ENCODE data around the gene CYP4F3. TPM values are rescaled to one million over a fixed set of nuclear protein-coding genes. Genes with fewer than 3 reads are reported as not detected.
"Not testable (repeated sequence)": the region's sequence is repeated elsewhere in the genome, so short reads cannot be mapped to it uniquely, and the experiment has no call there.

Gene CYP4F3
- total RNA-seq = 0.09 TPM in 1 of 2 replicates, not detected in the other

- H3K4me1 Mint-ChIP-seq = peaks cover 2% of the 10 kb centered on the region
- H3K4me3 Mint-ChIP-seq = no peak within 1 kb of the TSS
- H3K9me3 Mint-ChIP-seq = peaks cover 4% of the 10 kb centered on the region
These were observed at the start of gene CYP4F3 for GRCh38 chr19:15640294-15640903. CYP4F3 (plus strand) TSS chr19:15640897; CDS start chr19:15641416, 519 bp downstream.

DNA sequence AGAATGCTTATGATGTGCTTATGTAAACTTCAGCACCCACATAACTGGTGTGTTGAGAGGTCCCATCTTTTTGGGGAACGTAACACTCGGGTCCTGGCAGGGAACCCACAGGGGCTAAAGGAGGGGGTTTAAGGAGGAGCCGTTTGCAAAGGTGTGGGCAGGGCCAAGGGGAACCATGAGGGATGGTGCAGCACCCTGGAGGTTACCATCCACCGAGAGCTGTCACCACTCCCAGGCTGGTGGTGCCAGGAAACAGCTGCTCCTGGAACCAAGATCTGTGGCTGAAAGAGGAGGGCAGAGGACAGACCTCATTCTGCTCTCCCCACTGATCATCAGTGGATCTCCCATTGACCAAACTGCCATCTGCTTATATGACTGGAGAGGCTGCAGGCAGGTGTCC lies 48.9 kb upstream of the CYP4F3 start:
- DNase-seq = no peak
- peaks cover 7% of the 10 kb centered on the region for H3K9me3 Mint-ChIP-seq
- no peaks in the 10 kb centered on the region for H3K4me1 Mint-ChIP-seq
- intact Hi-C loops (cut with micrococcal nuclease) = no loop called here
- H3K36me3 Mint-ChIP-seq (ENCODE audit: low read depth) = no peaks in the 10 kb centered on the region
- H3K27me3 Mint-ChIP-seq = peaks cover 8% of the 10 kb centered on the region
- H3K27ac Mint-ChIP-seq = no peak overlapping the region
- no peak overlapping the region for H3K4me3 Mint-ChIP-seq

More at GRCh38 chr19:15640294-15640903, at the start of gene CYP4F3:
- Mint-ChIP-seq H3K27me3 (peaks cover under 1% of the 10 kb centered on the region), H3K36me3 (ENCODE audit: low read depth) (no peaks in the 10 kb centered on the region), H3K27ac (no peak within 1 kb of the TSS)
- DNase-seq = no peak
- intact Hi-C loops (cut with micrococcal nuclease) = no loop called here

DNA sequence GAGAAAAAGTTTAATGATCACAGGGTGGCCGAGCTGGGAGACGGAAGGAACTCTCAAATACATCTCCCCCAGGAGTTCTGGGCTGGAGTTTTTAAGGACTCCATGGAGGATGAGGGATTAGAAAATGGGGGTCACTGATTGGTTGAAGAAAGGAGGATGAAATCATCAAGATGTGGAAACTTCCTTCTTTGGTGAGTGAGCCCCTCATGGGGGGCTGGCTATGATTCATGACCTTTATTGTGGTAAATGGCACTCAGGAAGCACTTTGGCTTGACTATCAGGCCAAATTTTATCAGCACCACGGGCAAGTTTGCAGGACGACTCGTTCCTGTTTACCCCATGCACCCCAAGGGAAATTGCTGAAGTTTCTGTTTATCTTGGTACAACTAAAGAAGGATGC lies 48.2 kb upstream of the CYP4F3 start:
- H3K27ac Mint-ChIP-seq; DNase-seq; H3K4me3 Mint-ChIP-seq; intact Hi-C loops (cut with micrococcal nuclease); H3K9me3 Mint-ChIP-seq; H3K36me3 Mint-ChIP-seq (ENCODE audit: low read depth); H3K27me3 Mint-ChIP-seq; H3K4me1 Mint-ChIP-seq: not testable (repeated sequence)

GRCh38 chr19:15593766-15594165 lies 46.9 kb upstream of the CYP4F3 start:
- H3K9me3 Mint-ChIP-seq; H3K27ac Mint-ChIP-seq; DNase-seq; H3K36me3 Mint-ChIP-seq (ENCODE audit: low read depth); H3K4me3 Mint-ChIP-seq; intact Hi-C loops (cut with micrococcal nuclease); H3K27me3 Mint-ChIP-seq; H3K4me1 Mint-ChIP-seq: not testable (repeated sequence)

DNA sequence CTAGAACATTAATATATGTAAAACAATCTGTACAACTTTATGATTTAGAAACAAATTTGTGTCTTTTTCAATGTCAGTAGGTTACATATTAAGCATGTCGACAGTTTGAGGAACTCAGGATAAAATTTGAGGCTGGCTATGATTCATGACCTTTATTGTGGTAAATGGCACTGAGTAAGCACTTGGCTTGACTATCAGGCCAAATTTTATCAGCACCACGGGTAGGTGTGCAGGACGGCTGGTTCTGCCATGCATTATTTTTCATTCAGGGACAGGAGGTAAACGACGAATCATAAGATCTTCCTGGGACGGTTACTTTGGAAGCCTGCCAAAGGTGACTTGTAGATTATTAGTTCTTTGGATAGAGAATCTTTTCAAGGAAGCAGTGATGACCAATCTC lies 45.6 kb upstream of the CYP4F3 start:
- peaks cover 8% of the 10 kb centered on the region for H3K9me3 Mint-ChIP-seq
- no peak overlapping the region for H3K27ac Mint-ChIP-seq
- H3K36me3 Mint-ChIP-seq (ENCODE audit: low read depth) = no peaks in the 10 kb centered on the region
- intact Hi-C loops (cut with micrococcal nuclease) = no loop called here
- peaks cover 5% of the 10 kb centered on the region for H3K27me3 Mint-ChIP-seq
- no peaks in the 10 kb centered on the region for H3K4me1 Mint-ChIP-seq
- no peak overlapping the region for H3K4me3 Mint-ChIP-seq
- no peak for DNase-seq

GRCh38 chr19:15607978-15608925 lies 32.4 kb upstream of the CYP4F3 start:
- H3K4me3 Mint-ChIP-seq; DNase-seq; H3K27ac Mint-ChIP-seq; H3K4me1 Mint-ChIP-seq; H3K27me3 Mint-ChIP-seq; H3K36me3 Mint-ChIP-seq (ENCODE audit: low read depth); intact Hi-C loops (cut with micrococcal nuclease); H3K9me3 Mint-ChIP-seq: not testable (repeated sequence)

DNA sequence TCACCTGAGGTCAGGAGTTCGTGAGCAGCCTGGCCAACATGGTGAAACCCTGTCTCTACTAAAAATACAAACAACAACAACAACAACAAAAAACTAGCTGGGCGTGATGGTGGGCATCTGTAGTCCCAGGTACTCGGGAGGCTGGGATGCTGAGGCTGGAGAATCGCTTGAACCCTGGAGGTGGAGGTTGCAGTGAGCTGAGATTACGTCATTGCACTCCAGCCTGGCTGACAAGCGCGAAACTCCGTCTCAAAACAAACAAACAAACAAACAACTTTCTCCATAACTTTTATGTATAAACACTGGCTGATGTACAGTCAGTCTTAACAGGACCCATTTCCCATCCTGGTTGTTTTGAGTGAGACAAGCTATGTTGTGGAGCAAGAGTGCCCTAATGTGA lies 31.4 kb upstream of the CYP4F3 start:
- no peak overlapping the region for H3K4me3 Mint-ChIP-seq
- intact Hi-C loops (cut with micrococcal nuclease) = no loop called here
- H3K27me3 Mint-ChIP-seq = no peaks in the 10 kb centered on the region
- no peaks in the 10 kb centered on the region for H3K9me3 Mint-ChIP-seq
- no peaks in the 10 kb centered on the region for H3K4me1 Mint-ChIP-seq
- no peaks in the 10 kb centered on the region for H3K36me3 Mint-ChIP-seq (ENCODE audit: low read depth)
- DNase-seq = no peak
- no peak overlapping the region for H3K27ac Mint-ChIP-seq

- no peak overlapping the region for H3K4me3 Mint-ChIP-seq
- DNase-seq = no peak
- intact Hi-C loops (cut with micrococcal nuclease) = no loop called here
- H3K27me3 Mint-ChIP-seq = no peaks in the 10 kb centered on the region
- no peak overlapping the region for H3K27ac Mint-ChIP-seq
- no peaks in the 10 kb centered on the region for H3K36me3 Mint-ChIP-seq (ENCODE audit: low read depth)
- H3K9me3 Mint-ChIP-seq = no peaks in the 10 kb centered on the region
- H3K4me1 Mint-ChIP-seq = no peaks in the 10 kb centered on the region
These were observed 28.4 kb upstream of the CYP4F3 start for GRCh38 chr19:15612342-15612741.

- DNase-seq = no peak
These were observed 27.4 kb upstream of the CYP4F3 start for GRCh38 chr19:15613338-15613737.

GRCh38 chr19:15614507-15615379 lies 26.0 kb upstream of the CYP4F3 start, which contains the start of gene CYP4F8:
CYP4F8 (plus strand) TSS chr19:15615218; CDS start chr19:15615617, 399 bp downstream.
- no peak for DNase-seq
- H3K36me3 Mint-ChIP-seq (ENCODE audit: low read depth) = no peaks in the 10 kb centered on the region
- no peak within 1 kb of the TSS for H3K27ac Mint-ChIP-seq
- intact Hi-C loops (cut with micrococcal nuclease) = no loop called here
- H3K9me3 Mint-ChIP-seq = no peaks in the 10 kb centered on the region
- H3K27me3 Mint-ChIP-seq = no peaks in the 10 kb centered on the region
- no peaks in the 10 kb centered on the region for H3K4me1 Mint-ChIP-seq
- H3K4me3 Mint-ChIP-seq = no peak within 1 kb of the TSS

More at GRCh38 chr19:15613338-15613737, 27.4 kb upstream of the CYP4F3 start:
- H3K27me3 Mint-ChIP-seq = no peaks in the 10 kb centered on the region
- H3K9me3 Mint-ChIP-seq = no peaks in the 10 kb centered on the region
- no peak overlapping the region for H3K27ac Mint-ChIP-seq
- H3K36me3 Mint-ChIP-seq (ENCODE audit: low read depth) = no peaks in the 10 kb centered on the region
- no peak overlapping the region for H3K4me3 Mint-ChIP-seq
- intact Hi-C loops (cut with micrococcal nuclease) = no loop called here
- H3K4me1 Mint-ChIP-seq = no peaks in the 10 kb centered on the region

GRCh38 chr19:15615526-15615925 lies 25.2 kb upstream of the CYP4F3 start:
- DNase-seq = no peak
- no peak overlapping the region for H3K27ac Mint-ChIP-seq

GRCh38 chr19:15616183-15616582 lies 24.5 kb upstream of the CYP4F3 start:
- no peaks in the 10 kb centered on the region for H3K36me3 Mint-ChIP-seq (ENCODE audit: low read depth)
- intact Hi-C loops (cut with micrococcal nuclease) = no loop called here
- H3K4me1 Mint-ChIP-seq = no peaks in the 10 kb centered on the region
- no peaks in the 10 kb centered on the region for H3K27me3 Mint-ChIP-seq
- H3K4me3 Mint-ChIP-seq = no peak overlapping the region
- no peaks in the 10 kb centered on the region for H3K9me3 Mint-ChIP-seq
- DNase-seq = no peak
- no peak overlapping the region for H3K27ac Mint-ChIP-seq

More at GRCh38 chr19:15615526-15615925, 25.2 kb upstream of the CYP4F3 start:
- Mint-ChIP-seq H3K4me1 (no peaks in the 10 kb centered on the region), H3K36me3 (ENCODE audit: low read depth) (no peaks in the 10 kb centered on the region), H3K9me3 (no peaks in the 10 kb centered on the region), H3K27me3 (no peaks in the 10 kb centered on the region), H3K4me3 (no peak overlapping the region)
- intact Hi-C loops (cut with micrococcal nuclease) = no loop called here

DNA sequence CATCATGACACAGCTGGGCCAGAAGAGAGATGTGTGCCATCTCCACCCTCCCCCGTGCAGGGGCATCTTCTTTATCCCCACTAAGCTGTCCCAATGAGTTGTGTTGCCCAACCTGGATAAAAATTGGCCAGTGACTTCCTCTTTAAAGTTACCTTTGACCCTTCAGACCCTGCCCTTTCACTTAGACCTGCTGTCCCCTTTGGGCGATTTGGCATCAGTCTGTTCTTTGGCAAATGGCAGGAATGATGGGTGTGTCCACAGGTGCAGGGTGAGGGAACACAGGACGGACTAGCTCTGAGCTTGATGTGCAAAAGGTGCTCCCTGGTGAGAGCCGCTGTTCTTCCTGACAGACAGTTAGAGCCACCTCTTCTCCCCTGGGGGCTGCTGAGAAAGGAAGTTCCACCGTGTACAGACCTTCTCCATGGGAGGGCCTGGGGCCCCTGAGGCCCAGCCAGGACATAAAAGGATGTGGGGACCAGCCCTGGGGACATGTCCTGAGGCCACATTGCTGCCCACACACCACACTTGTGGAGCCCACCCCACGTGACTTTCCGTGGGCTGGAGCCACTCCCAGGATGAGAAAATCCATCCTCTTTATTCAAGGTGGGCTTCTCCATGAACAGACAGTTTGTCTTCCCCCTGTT lies 23.9 kb upstream of the CYP4F3 start:
- no peaks in the 10 kb centered on the region for H3K27me3 Mint-ChIP-seq
- no peak for DNase-seq
- H3K4me1 Mint-ChIP-seq = no peaks in the 10 kb centered on the region
- intact Hi-C loops (cut with micrococcal nuclease) = no loop called here
- no peaks in the 10 kb centered on the region for H3K36me3 Mint-ChIP-seq (ENCODE audit: low read depth)
- H3K9me3 Mint-ChIP-seq = no peaks in the 10 kb centered on the region
- H3K4me3 Mint-ChIP-seq = no peak overlapping the region
- H3K27ac Mint-ChIP-seq = no peak overlapping the region
